HG03575 (cell line): ENCODE data around the gene LURAP1L.

Experiments
- ATAC-seq: cut with Tn5 transposase; IDR thresholded peaks from one replicate; pipeline ENCODE4 v1.9.1; 2021; ENCODE audit not compliant: unreplicated experiment, insufficient number of reproducible peaks, low FRiP score; ENCODE audit errors: extremely low read depth

LURAP1L gene, protein sequence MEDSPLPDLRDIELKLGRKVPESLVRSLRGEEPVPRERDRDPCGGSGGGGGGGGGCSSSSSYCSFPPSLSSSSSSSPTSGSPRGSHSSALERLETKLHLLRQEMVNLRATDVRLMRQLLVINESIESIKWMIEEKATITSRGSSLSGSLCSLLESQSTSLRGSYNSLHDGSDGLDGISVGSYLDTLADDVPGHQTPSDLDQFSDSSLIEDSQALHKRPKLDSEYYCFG

DNA sequence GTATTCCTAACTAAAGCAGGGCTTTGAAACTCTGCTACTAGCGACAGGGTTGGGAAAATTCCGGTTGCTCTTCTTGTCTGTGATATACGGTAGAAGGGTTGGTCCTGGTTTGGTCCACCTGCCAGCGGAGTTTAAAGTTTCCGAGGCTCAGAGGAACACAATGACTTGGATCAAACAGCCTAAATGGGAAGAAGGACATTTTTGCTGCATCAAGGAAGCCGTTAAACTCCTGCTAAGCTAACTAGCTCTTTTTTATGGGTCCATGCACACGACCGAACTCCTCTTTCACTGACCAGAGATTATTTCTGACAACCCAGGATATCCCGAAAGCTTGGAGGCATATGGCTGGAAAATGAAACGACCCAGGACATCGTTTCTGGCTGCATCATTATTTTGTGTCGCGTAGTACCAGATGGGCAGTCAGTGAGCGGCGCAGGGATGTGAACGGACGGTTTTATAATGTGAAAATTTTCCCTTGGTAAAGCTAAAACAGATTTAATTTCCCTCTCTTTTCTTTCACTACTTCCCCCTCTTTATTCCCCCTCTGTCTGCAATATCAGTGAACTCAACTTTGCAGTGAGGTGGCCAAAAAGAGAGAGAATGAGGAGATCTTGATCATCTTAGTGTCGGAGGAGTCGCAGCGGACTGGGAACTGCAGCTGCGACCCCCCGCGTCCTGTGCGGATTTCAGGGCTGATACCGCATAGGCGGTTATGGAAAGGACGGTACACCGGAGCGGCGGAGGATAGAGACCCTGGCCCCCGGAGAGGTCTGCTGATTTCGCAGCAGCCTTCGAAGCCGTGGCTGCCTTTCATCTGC lies at the start of gene LURAP1L:
LURAP1L (plus strand) TSS at position 160 of the 818 bp plus-strand sequence. CDS start 696 bp downstream, outside the sequence.
- ATAC-seq: no peak

DNA sequence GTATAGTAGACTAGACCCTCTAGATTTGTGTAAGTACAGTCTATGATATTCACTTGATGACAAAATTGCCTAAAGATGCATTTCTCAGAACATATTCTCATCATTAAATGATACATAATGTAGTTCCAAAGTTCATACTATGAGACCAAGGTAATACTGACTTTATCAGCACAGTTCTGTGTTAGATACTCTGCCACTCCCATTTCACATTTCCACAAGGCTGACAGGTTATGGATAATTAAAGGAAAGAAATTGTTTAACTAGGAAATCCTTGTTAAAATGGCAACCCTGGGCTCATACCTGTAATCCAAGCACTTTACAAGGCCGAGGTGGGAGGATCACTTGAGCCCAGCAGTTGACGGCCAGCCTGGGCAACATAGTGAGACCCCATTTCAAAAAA lies 48.0 kb upstream of the LURAP1L start:
- no peak for ATAC-seq

DNA sequence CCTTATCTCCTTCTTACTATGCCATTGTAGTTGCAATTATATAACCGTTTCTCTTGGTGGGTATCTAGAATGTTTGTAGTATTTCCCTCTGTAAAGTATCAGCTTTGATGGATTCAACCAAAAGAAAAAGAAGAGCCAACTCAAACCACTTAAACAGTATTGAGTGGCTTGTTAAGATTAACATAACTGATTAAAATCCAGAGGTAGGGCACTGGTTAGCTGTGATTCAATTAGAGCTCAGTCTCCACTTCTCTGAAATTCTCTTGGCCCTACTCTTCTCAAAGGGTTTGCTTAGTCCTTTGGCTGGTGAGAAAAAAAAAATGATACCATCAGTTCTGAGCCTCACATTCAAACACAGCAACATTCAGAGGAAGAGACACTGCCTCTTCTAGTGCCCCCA lies 44.6 kb upstream of the LURAP1L start:
- ATAC-seq: no peak

DNA sequence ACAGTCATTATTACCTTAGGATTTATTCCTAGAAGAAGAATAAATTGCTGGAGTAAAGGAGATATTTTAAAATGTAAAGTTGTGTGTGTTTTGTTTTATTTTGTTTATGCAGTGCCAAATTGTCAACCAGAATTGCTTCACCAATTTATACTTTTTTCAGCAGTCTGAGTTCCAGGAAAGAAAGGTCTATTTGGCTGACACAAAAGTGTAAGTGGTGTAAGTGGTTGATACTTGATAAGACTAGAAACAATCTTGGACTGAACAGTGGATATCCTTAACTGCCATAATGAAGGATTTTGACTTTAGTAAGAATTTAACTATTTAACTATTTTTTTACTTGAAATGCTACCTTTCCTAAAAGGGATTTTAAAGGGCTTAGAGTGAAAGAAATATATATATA lies 43.9 kb upstream of the LURAP1L start:
- ATAC-seq: no peak

DNA sequence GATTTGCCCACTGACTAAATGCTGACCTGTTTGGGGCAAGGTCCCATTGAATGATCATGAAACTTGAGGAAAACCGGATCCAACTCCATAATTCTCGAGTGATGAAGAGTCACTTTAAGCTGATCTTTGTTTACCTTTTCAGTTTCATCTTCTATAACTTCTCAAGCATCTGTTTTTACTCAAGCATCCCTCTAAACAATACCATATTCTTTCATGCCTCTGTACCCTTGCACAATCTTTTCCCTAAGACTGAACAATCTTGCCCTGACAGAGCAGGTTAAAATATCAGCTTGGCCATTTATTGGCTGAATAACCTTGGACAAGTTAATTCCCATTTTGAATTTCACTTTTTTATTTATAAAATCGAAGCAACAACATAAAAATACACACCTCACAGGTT lies 41.8 kb upstream of the LURAP1L start:
- no peak for ATAC-seq

DNA sequence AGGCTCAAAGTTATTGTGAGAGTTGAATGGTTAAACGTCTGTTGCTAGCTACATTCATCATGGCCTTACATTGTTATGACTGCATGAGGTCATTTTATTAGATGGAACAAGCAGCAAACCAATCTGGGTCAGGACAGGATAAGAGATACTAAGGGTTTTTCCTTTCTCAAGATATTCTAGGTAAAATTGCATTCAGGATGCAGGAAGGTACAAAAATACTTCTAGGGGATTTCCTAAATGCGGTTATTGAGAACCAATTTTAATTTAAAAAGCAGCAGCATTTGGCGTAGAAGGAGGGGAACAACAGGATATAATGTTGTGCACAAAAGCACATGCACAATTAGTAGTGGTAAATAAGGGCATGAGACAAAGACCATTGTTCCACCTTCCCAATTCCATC lies 39.2 kb upstream of the LURAP1L start:
- ATAC-seq: no peak

DNA sequence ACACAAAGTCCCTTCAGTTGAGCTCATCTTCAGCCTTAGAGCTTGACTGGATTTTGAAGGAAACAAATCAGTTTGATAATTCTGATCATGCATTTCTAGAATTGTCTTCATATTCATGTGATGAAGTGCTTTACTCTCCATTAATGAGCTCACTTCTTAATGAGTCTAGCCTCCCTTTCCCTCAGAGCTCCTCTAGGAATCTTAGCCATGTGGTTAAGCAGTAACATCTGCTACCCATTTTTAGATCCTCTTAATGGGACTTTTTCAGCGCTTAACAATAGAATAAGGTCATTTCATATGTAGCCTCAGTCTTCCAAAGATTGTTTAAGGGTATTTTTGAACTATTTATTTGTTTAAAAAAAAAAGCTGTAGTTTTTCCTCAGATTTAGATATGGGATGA lies 36.9 kb upstream of the LURAP1L start:
- no peak for ATAC-seq

DNA sequence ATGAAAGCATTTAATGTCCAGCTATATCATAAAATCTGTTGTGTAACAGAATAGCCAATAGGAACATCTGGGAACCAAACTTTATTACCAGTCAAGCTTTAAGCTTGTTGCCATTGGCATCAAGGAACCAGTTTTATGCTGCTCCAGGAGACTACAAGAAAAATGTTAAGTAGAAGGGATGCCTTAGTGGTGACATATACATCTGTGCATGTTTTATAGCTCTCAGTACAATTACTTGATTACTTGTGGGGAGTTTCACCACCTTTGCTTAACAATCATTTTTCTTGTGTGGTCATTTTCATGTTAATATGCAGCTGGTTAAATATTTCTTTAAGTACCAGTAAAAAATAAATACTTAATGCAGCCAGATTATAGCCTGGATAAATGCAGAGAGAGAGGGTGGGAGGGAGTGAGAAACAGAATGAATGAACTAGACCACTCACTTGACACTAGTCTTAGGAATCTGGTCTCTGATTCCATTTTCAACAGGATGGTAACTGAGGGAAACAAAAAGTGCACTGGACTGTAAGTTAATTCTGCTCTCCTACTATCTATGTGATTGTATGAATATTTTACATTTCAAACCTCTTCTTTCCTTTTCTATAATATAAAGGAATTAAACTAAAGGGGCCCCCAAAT lies 35.7 kb upstream of the LURAP1L start:
- no peak for ATAC-seq

DNA sequence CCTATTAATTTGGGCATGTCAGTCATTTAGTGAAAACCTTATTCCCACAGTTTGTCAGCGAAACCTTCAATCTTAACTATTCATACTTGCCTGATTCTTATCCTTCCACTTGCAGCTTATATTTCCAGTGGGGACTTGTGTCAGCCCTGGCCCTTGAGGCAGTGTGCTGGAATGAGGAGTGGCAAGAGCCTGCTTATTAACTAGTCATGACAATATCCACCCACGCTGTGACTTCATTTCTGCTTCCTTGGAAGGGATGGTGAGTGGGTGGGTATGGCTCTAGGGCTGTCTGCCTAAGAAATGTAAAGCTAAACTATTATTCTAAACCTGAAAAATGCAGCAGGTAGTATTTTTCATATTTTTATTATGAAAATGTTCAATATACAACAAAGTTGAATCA lies 34.0 kb upstream of the LURAP1L start:
- ATAC-seq: no peak

DNA sequence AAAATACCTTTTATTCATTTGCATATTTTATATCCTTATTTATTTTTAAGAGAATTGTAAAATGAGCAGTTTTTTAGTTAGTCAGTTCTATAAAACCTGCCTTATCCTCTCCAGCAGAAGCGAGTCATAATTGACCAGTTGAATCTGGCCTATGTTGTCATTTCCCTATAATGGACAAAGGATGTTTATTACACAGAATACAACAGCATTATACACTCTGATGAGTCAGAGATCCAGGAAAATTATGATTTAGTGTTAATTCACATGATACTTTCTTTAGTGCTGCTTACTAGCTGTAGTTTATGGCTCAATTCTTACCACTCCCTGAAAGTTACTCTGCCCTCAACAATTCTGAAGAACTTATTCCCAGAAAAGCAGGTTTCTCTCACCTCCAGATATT lies 26.8 kb upstream of the LURAP1L start:
- ATAC-seq: no peak

DNA sequence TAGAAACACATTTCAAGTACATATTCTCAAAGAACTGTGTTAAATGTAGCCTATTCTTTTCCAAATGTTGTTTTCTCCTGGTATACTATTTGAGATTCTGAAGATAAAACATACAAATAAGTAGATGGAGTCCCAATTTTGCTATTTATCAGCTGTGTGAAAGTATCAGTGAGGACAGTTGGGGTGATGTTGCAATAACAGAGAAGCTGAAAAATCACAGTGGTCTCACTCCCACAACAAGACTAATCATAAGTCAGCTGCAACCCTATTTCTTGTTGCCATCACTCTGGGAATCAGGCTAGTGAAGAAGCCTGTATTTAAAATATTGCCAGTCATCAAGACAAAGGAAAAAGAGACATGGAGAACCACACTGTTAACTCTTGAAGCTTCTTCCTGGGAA lies 25.9 kb upstream of the LURAP1L start:
- ATAC-seq: no peak

DNA sequence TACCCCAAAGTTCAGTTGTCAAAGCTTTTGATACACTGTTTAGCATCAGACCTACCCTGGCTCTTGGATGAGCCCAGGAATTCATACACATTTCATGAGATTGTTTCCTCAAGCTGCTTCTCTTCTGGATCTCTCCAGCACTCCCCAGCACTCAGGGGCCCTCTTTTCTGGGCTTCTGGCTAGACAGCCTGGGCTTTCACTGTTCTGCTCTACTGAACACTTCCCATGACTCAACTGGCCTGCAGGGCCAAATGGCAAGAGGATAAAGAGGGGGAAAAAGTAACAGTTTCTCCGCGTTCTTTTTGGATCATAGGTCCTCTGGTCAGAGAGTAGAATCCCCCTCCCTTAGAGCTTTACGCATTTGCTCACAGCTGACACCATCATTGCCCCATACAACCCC lies 20.9 kb upstream of the LURAP1L start:
- no peak for ATAC-seq

DNA sequence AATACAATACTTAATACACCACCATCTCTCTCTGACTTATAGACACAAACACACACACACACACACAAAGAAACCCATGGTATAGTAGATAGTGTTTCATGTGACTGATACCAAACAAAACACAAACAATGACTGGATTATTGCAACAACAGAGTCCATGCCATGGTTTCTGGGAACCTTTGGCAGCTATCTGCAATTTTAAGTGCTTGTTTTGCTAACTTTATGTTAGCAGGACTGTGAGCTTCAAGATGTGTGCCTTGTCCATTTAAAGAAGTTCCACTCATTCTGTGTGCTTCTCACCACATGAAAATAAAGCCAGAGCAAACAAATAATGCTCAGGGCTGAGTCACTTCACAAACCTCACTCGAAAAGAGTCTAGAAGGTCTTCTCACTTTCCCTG lies 15.1 kb upstream of the LURAP1L start:
- no peak for ATAC-seq

DNA sequence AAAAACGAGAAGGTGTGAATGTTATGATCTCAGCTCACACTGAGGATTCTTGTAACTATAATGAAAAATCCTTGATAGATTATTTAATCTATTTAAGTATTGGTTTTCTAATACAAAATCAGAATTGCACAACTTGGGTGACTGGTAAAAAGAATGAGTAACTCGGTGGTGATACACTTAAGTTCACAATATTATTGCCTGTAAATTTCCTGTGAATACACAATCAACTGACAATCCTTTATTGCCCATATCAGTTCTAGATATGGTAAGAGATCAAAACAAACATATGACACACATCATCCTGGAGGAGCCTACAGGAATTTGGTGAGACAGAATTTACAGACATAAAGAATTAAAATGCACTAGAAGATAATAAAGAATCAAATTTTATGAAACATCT lies 14.1 kb upstream of the LURAP1L start:
- no peak for ATAC-seq

DNA sequence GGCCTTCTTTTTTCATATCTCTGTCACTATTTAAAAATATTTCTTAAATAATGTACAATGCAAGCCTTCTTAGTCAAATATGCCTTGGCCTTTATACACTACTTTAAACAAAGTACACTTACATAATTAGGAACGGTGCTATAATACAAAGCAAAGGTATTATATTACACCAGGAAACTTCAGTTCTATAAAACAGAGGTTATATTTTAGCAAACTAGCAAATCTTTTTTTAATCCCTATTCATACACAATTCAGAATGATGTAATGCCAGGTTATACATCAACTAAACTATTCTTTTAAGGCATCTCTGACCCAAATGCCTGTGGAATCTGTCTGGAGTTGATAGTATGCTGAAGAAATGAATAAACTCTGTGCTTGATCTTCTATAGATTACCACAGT lies 10.7 kb upstream of the LURAP1L start:
- ATAC-seq: no peak

DNA sequence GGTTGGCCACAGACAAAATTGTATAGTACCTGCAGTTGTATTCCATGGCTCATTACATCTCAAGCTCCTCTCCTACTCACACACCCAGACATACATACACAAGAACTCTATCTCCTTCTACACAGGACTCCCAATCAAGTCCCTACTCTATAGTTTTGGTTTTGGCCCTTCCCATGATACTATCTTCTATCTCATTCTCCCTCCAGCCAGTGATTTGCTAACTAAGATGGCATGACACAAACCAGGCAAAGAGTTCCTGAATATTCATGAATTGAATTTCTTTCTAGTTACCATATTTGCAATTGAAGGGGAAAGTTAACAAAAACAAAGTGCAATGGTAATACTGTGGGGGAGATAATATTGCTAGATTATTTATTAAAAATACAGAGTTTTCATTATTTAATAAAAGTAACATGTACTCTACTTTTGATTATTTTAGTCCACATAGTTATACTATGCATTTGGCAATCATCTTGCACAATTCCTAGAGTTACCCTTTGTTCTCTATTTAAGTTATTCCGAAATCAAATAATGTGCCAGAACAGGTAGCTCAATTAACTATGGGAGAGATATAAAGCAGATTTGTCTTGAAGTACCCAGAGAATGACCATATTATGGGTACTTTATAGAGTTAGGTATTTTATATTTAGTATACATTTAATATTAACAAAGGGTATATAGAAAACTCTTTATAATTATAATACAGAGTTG lies 9.6 kb upstream of the LURAP1L start:
- ATAC-seq: no peak

DNA sequence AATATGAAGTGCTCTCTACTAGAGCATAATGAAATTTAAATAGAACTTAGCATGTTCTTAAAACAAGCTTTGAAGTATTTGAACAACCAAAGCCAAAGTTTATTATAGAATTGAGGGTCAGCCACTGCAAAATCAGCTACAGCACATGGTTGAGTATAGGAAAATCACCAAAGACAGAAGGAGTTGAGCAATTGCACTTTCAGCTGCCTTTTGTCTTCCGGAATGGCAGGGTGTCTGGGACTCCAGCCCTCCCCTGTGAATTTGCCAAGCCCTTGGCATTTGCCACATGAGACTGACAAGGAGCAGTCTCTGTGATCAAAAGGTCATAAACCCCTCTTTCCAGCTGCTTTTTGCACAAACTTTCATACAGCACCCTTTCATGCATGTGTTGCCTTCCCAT lies 8.5 kb upstream of the LURAP1L start:
- no peak for ATAC-seq

DNA sequence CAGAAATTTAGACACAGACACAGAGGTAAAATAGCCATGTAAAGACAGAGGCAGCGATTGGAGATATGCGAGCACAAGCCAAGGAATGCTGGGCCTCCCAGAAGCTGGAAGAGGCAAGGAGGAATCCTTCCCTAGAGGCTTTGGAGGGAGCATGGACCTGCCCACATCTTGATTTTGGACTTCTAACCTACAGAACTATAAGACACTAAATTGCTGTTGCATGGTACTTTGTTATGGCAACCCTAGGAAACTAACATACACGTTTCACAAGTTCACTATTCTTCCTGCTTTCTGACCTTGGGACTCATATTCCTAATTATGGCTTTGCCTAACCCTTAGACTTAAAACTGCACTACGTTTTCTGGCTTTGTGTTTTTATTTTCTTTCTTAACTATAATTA lies 4.6 kb upstream of the LURAP1L start:
- ATAC-seq: no peak

DNA sequence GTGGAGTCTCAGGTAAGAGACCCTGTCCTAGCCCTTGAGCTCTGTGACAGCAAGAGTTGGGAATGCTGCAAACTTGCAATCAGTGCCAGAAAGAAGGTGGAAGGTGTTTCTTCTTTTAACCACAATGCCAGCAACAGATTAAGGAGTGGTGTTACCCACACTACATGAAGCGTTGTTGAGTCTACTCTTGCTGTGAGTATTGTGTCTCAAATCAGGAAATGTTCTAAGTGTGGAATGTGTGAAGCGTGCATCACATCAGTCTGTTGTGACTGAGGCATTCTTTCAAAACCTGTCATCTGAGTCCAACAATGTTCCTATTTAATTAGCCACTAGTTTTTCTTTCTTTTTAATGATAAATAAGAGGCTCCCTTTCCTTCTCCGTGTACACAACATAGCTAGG lies 2.9 kb upstream of the LURAP1L start:
- no peak for ATAC-seq

DNA sequence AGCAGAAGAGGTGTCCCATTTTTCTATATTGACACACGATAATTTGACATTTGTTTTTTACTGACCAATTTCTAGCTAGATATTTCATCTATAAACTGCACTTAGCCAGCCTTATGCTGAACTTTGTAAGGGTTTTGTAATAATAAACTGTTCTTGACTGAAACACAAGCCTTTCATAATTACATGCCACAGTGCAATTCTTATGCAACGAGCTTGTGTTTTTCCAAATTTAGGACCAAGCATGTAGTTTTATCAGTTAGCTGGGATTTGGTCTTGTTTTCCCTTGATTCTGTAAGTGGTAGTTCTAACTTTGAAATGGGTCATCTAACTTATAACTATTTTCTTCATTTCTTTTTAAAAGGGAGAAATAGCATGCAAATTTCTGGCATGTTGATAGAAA lies 1.3 kb upstream of the LURAP1L start:
- ATAC-seq: no peak
